ENCODE results near the gene LSM3. TPM values are rescaled to one million over a fixed set of nuclear protein-coding genes. Genes with fewer than 3 reads are reported as not detected.

LSM3 gene
- total and polyA plus RNA-seq, 9 of the 15 experiments (the other 6 are each of a cell fraction or from before 2014, with no cell fraction given) = 33.8 to 203 (median 61.2) TPM

GRCh38 chr3:14144423-14145075 is 34.1 kb upstream of the LSM3 start (continued):
- peak; percentile 76 for TF ChIP-seq FOS (IDR thresholded peaks at IDR 0.05; ENCODE audit: extremely low read depth, insufficient read length)
- TF ChIP-seq SP1 (CRISPR knock-in tag; IDR thresholded peaks at IDR 0.05) = no peak; the same call in 1 of the 2 replicates
- TF ChIP-seq CBX3 (IDR thresholded peaks at IDR 0.05; ENCODE audit: borderline replicate concordance in 1 of 2, low read length in 2 of 2) = no peak
- no peak for TF ChIP-seq THRA (IDR thresholded peaks at IDR 0.05)
- no peak for TF ChIP-seq RFX5 (IDR thresholded peaks at IDR 0.05; ENCODE audit: low read depth, low read length)
- TF ChIP-seq SOX6 (IDR thresholded peaks at IDR 0.05) = peak; percentile 75
- no peak for TF ChIP-seq NONO (IDR thresholded peaks at IDR 0.05; ENCODE audit: low read depth in 2 of 2, low read length in 1 of 2)
- no peak for TF ChIP-seq CREB3L1 (IDR thresholded peaks at IDR 0.05; ENCODE audit: borderline replicate concordance, low read depth)
- peak; percentile 96 for TF ChIP-seq ATF3 (IDR thresholded peaks at IDR 0.05)
- TF ChIP-seq ATF3 (CRISPR knock-in tag; conservative IDR thresholded peaks at IDR 0.05) = peak; percentile 88
- TF ChIP-seq ZNF589 (CRISPR knock-in tag; IDR thresholded peaks at IDR 0.05; ENCODE audit: low read depth) = no peak
- no peak for TF ChIP-seq HDAC8 (tag; IDR thresholded peaks at IDR 0.05)
- TF ChIP-seq KDM4B (IDR thresholded peaks at IDR 0.05; ENCODE audit: borderline replicate concordance in 2 of 2, low read depth in 1 of 2) = no peak
- 0 out of 2 replicates have a peak, but pooled peaks have one; percentile 35 for TF ChIP-seq ZNF551 (CRISPR knock-in tag; IDR thresholded peaks at IDR 0.05)
- peak; percentile 67; the same call in 1 of the 2 replicates for TF ChIP-seq TFAP4 (CRISPR knock-in tag; IDR thresholded peaks at IDR 0.05; ENCODE audit: borderline replicate concordance)
- no peak for TF ChIP-seq ZBTB12 (CRISPR knock-in tag; IDR thresholded peaks at IDR 0.05)
- TF ChIP-seq FOXJ2 (tag; IDR thresholded peaks at IDR 0.05) = peak; percentile 100
- TF ChIP-seq ZFPM2 (CRISPR knock-in tag; IDR thresholded peaks at IDR 0.05) = no peak
- TF ChIP-seq FOXK2 (conservative IDR thresholded peaks at IDR 0.05 in 1 of 2, IDR thresholded peaks at IDR 0.05 in 1 of 2; ENCODE audit: low read depth in 2 of 2) = 0 out of 4 replicates have a peak, but pooled peaks of 1 of the 2 experiments have one; percentile 19
- TF ChIP-seq MBD1 (CRISPR knock-in tag; IDR thresholded peaks at IDR 0.05) = no peak

Data from K562 (cell line).